CD1c-positive myeloid dendritic cell (primary cell): ENCODE results near the gene KRTAP10-11.
"Not testable (repeated sequence)": the region's sequence is repeated elsewhere in the genome, so short reads cannot be mapped to it uniquely, and the experiment has no call there.

Source experiments
- DNase-seq: peaks from one replicate; pipeline ENCODE4 v3.0.0-alpha.2; 2016; ENCODE audit errors: extremely low spot score

KRTAP10-11 gene

GRCh38 chr21:44614961-44615391 is 31.2 kb upstream of the KRTAP10-11 start:
- no peak for DNase-seq

- DNase-seq = no peak
These were observed 30.7 kb upstream of the KRTAP10-11 start for GRCh38 chr21:44615466-44615865.

GRCh38 chr21:44615911-44616590 is 30.2 kb upstream of the KRTAP10-11 start:
- no peak for DNase-seq

- no peak for DNase-seq
These were observed 29.7 kb upstream of the KRTAP10-11 start for GRCh38 chr21:44616591-44616926.

GRCh38 chr21:44617071-44617501 is 29.1 kb upstream of the KRTAP10-11 start:
- no peak for DNase-seq

GRCh38 chr21:44618504-44618903 is 27.7 kb upstream of the KRTAP10-11 start:
- peak; percentile 20 for DNase-seq

GRCh38 chr21:44618909-44619308 is 27.3 kb upstream of the KRTAP10-11 start:
- DNase-seq = peak; percentile 24

GRCh38 chr21:44619886-44620285 is 26.3 kb upstream of the KRTAP10-11 start:
- no peak for DNase-seq

- DNase-seq = no peak
These were observed 22.6 kb upstream of the KRTAP10-11 start for GRCh38 chr21:44623575-44623974.

GRCh38 chr21:44625756-44626155 is 20.5 kb upstream of the KRTAP10-11 start:
- DNase-seq = no peak

- no peak for DNase-seq
These were observed 20.0 kb upstream of the KRTAP10-11 start for GRCh38 chr21:44626262-44626661.

GRCh38 chr21:44626673-44627143 is 19.5 kb upstream of the KRTAP10-11 start, which contains the start of gene KRTAP10-9:
KRTAP10-9 (plus strand) TSS chr21:44627093; CDS start chr21:44627172, 79 bp downstream.
- DNase-seq = no peak

- not testable (repeated sequence) for DNase-seq
These were observed 18.9 kb upstream of the KRTAP10-11 start for GRCh38 chr21:44627181-44627822.

- DNase-seq = not testable (repeated sequence)
These were observed 18.4 kb upstream of the KRTAP10-11 start for GRCh38 chr21:44627831-44628233.

GRCh38 chr21:44628707-44629391 is 17.4 kb upstream of the KRTAP10-11 start:
- no peak for DNase-seq

- DNase-seq = no peak
These were observed 15.8 kb upstream of the KRTAP10-11 start for GRCh38 chr21:44630440-44630839.

GRCh38 chr21:44632067-44632466 is 14.1 kb upstream of the KRTAP10-11 start:
- DNase-seq = no peak

GRCh38 chr21:44636209-44637017 is 9.8 kb upstream of the KRTAP10-11 start:
- DNase-seq = no peak

- DNase-seq = no peak
These were observed 9.0 kb upstream of the KRTAP10-11 start, which contains the start of gene KRTAP10-10 for GRCh38 chr21:44637018-44637850. KRTAP10-10 (plus strand) TSS chr21:44637356; CDS start chr21:44637418, 62 bp downstream.

- not testable (repeated sequence) for DNase-seq
These were observed 8.3 kb upstream of the KRTAP10-11 start for GRCh38 chr21:44637851-44638348.
